ENCODE measurements around the gene KRTAP5-11.
"Not testable (repeated sequence)": the region's sequence is repeated elsewhere in the genome, so short reads cannot be mapped to it uniquely, and the experiment has no call there.

The KRTAP5-11 gene

DNA sequence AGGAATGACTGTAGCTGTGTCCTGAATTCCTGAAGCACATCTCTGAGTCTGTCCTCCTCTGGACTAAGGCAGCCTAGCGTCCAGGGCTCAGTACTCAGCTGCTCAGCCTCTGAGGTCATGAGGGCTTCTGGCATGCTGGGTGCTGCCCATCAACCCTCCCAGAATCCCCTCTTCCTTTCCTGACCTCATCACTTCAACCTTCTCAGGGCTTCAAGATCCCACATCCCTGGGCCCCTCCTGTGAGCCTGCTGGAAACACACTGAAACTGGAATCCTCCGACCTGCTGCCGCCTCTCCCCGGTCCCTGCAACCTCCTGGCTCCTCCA, 44.0 kb downstream of the KRTAP5-11 start:
- TF ChIP-seq, protein P1, sequence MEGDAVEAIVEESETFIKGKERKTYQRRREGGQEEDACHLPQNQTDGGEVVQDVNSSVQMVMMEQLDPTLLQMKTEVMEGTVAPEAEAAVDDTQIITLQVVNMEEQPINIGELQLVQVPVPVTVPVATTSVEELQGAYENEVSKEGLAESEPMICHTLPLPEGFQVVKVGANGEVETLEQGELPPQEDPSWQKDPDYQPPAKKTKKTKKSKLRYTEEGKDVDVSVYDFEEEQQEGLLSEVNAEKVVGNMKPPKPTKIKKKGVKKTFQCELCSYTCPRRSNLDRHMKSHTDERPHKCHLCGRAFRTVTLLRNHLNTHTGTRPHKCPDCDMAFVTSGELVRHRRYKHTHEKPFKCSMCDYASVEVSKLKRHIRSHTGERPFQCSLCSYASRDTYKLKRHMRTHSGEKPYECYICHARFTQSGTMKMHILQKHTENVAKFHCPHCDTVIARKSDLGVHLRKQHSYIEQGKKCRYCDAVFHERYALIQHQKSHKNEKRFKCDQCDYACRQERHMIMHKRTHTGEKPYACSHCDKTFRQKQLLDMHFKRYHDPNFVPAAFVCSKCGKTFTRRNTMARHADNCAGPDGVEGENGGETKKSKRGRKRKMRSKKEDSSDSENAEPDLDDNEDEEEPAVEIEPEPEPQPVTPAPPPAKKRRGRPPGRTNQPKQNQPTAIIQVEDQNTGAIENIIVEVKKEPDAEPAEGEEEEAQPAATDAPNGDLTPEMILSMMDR (IDR thresholded peaks at IDR 0.05; ENCODE audit: low read depth, low read length, missing control alignments): no peak
- DNase-seq (ENCODE audit: extremely low read depth, low read depth): no peak
- H3K4me3 ChIP-seq (replicated peaks; ENCODE audit: low read depth, low read length): no peak overlapping the region

DNA sequence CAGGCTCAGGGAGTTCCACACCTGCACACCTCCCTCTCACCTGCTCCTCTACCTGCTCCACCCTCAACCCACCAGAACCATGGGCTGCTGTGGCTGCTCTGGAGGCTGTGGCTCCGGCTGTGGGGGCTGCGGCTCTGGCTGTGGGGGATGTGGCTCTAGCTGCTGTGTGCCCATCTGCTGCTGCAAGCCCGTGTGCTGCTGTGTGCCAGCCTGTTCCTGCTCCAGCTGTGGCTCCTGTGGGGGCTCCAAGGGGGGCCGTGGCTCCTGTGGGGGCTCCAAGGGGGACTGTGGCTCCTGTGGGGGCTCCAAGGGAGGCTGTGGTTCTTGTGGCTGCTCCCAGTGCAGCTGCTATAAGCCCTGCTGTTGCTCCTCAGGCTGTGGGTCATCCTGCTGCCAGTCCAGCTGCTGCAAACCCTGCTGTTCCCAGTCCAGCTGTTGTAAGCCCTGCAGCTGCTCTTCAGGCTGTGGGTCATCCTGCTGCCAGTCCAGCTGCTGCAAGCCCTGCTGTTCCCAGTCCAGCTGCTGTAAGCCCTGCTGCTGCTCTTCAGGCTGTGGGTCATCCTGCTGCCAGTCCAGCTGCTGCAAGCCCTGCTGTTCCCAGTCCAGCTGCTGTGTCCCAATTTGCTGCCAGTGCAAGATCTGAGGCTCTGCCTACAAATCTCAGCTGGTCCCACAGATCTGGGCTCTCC, 44.6 kb downstream of the KRTAP5-11 start, which contains the start of gene KRTAP5-8:
Gene KRTAP5-8 (plus strand): TSS at position 49 of the 689 bp plus-strand sequence. CDS start 31 bp downstream, at position 80.
- not testable (repeated sequence) for H3K4me3 ChIP-seq (replicated peaks; ENCODE audit: low read depth, low read length); DNase-seq (ENCODE audit: extremely low read depth, low read depth)

DNA sequence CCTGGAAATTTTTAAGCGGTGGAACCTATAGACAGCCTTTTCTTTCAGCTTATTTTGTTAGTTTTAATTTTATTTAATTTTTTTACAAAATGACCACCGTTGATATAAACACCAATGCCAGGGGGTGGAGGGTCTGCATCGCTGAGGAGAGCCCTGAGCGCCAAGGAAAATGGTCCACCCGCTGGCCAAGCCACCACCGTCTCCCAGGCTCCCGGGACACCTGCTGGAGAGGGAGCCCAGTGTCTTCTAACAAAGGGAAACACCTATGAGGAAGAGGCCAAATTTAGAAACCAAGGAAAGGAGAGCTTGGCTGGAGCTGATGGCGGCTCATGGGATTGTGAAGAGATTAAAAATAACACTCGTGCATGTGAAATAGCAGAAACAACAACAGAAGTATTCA, 45.1 kb downstream of the KRTAP5-11 start:
- H3K4me3 ChIP-seq (replicated peaks; ENCODE audit: low read depth, low read length): no peak overlapping the region
- DNase-seq (ENCODE audit: extremely low read depth, low read depth): no peak
- TF ChIP-seq, protein P1 (IDR thresholded peaks at IDR 0.05; ENCODE audit: low read depth, low read length, missing control alignments): no peak

DNA sequence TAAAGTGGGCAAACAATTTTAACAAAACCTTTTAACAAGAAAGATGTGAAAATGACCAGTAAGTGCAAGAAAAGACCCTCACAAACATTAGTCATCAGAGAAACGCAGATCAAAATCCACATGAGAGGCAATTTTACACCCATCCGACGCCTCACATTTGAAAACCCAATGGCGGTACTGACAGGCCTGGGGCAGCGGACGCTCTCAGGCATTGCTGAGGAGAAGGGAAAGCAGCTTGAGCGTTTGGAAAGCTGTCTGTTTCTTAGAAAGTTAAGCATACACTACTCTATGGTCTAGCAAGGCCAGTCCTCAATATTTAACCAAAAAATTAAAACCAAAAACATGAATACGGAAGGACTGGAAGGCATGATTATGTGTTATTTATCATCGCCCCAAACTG, 46.9 kb downstream of the KRTAP5-11 start:
- H3K4me3 ChIP-seq (replicated peaks; ENCODE audit: low read depth, low read length): no peak overlapping the region
- no peak for DNase-seq (ENCODE audit: extremely low read depth, low read depth)
- TF ChIP-seq, protein P1 (IDR thresholded peaks at IDR 0.05; ENCODE audit: low read depth, low read length, missing control alignments): no peak

DNA sequence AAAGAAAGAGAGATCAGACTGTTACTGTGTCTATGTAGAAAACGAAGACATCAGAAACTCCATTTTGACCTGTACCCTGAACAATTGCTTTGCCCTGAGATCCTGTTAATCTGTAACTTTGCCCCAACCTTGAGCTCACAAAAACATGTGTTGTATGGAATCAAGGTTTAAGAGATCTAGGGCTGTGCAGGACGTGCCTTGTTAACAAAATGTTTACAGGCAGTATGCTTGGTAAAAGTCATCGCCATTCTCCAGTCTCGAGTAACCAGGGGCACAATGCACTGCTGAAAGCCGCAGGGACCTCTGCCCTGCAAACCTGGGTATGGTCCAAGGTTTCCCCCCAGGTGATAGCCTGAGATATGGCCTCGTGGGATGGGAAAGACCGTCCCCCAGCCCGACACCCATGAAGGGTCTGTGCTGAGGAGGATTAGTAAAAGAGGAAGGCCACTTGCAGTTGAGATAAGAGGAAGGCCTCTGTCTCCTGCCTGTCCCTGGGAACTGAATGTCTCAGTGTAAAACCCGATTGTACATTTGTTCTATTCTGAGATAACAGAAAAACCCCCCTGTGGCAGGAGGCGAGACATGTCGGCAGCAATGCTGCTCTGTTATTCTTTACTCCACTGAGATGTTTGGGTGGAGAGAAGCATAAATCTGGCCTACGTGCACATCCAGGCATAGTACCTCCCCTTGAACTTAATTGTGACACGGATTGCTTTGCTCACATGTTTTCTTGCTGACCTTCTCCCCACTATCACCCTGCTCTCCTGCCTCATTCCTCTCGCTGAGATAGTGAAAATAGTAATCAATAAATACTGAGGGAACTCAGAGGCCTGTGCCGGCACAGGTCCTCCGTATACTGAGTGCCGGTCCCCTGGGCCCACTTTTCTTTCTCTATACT, 47.7 kb downstream of the KRTAP5-11 start:
- not testable (repeated sequence) for H3K4me3 ChIP-seq (replicated peaks; ENCODE audit: low read depth, low read length); DNase-seq (ENCODE audit: extremely low read depth, low read depth)

DNA sequence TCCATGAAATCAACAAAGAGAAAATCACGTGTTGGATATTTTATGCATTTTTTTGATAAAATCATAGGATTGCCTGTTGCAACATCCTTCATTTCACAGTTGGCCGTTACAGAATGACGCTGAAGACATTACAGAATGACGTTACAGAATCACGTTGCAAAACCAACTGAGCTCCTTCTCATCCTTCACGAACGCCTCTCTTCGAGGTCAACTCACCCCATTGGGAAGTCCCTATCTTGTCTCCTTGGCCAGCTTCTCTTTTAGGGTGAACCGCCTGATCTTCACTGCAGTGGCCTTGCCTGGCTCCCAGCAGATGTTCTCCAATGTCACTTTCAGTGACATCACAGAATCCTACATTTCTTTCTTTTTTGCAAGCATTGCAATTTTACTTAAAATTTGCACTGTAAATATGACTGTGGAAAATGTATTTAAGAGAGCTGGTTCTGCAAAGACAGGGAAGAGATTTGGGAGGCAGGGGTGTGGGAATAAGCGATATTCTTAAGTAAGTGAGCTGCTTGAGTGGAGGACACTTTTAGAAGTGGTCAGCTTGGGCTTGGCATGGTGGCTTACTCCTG, 50.6 kb downstream of the KRTAP5-11 start:
- TF ChIP-seq, protein P1 (IDR thresholded peaks at IDR 0.05; ENCODE audit: low read depth, low read length, missing control alignments): no peak

More for the DNA sequence above, 50.6 kb downstream of the KRTAP5-11 start:
- no peak overlapping the region for H3K4me3 ChIP-seq (replicated peaks; ENCODE audit: low read depth, low read length)
- DNase-seq (ENCODE audit: extremely low read depth, low read depth): no peak
